Measurements from ENCODE around the gene NPY2R.

- no peak for TF ChIP-seq POLR2A (IDR thresholded peaks at IDR 0.05; ENCODE audit: low read depth, low read length)
- no peak for TF ChIP-seq POLR2AphosphoS5 (IDR thresholded peaks at IDR 0.05; ENCODE audit: low read depth, low read length)
- no peak for TF ChIP-seq TAF1 (IDR thresholded peaks at IDR 0.05; ENCODE audit: borderline replicate concordance, low read depth, low read length)
Measured at GRCh38 chr4:155190099-155190498, 18.3 kb upstream of the NPY2R start.
